GM19099 (cell line): Measurements from ENCODE around the gene CLMP.

Source experiments
- POLR2A ChIP-seq: IDR thresholded peaks from 3 replicates; pipeline ENCODE4 v1.6.1; 2011; ENCODE audit warnings: low read depth; ENCODE audit not compliant: insufficient read length; ENCODE audit errors: extremely low read depth

The CLMP gene

GRCh38 chr11:123139206-123139605 is 55.8 kb downstream of the CLMP start:
- no peak for TF ChIP-seq POLR2A

DNA sequence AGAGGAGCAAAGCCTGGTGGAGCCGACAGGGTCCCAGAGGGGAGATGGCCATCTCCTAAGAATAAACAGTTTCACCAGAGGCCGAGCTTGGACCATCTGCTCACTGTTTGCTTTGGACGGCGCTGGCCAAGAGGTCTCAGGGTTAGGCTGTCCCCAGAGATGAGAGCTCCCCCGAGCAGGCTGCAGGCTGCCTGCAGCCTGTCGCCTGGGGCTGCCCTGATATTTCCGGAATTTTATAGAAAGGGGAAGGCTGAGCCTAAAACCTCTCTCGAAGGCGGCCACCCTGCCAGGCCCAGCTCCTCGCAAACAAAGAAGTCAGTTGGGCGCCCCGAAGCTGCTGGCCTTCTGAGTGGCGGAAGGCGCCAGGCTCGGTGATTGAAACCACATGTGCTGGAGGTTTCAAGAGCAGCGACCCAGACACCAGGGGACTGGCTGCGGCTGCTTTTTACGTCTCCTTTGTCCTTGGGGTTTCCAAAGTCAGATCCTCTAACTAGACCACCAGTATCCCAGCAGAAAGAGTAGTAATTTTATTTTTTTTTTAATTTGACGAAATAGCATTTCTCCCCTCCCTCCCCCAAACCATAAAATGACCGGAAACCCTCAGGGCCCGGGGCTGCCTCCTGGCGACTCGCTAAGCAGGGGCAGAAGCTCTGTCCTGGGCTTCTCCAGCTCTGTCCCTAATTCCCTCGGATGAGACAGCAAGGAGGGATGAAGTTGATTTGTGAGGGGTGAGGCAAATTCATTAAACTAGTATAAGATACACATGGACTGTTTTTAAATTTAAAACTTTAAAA is 57.4 kb downstream of the CLMP start:
- no peak for TF ChIP-seq POLR2A

GRCh38 chr11:123135863-123136446 is 59.1 kb downstream of the CLMP start:
- TF ChIP-seq POLR2A = no peak

DNA sequence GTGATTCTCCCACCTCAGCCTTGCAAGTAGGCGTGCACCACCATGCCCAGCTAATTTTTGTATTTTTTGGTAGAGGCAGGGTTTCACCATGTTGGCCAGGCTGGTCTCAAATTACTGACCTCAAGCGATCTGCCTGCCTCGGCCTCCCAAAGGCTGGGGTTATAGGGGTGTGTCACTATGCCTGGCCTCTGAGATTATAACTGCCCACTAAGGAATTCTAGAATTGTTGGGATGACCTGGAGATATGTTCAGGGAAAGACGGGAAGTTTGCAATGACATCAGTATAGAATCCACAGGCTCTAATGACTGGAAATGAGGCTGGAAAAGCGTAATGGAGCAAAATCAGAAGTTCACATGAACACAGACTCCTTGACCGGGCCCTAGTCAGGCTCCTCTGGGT is 62.2 kb downstream of the CLMP start:
- no peak for TF ChIP-seq POLR2A

DNA sequence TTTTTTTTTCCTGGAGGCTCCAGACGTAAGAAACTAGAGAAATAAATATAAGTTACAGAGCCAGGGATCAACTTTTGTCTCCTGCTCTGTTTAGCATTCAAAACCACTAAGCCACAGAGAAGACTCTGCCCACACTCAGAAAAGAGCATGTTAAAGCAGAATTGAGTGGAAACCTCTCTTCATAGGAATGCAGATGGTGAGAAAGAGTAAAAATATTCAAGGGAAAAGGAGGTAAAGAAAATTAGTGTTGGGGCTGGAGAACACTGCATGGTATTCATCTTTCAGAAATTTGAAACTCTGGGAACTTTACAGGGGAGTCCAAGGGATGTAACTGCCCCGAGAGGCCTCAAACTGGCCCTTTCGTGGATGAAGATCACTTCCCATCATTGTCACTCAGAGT is 65.1 kb downstream of the CLMP start:
- no peak for TF ChIP-seq POLR2A

DNA sequence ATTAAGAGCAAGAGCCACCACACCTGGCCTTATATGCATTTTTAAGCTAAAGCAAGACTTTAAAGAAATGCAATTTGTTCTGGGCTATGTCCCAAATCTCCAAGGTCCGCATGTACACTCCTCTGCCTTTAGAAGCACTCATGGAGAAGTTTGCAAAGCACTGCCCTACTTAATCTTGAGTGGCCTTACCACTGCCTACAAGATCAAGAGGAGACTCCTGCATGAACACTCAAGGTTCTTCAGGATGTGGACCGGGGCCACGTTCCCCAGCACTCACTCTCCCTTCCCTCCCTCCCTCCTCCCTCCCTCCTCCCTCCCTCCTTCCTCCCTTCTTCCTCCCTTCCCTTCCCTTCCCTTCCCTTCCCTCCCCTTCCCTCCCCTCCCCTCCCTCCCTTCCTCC is 69.9 kb downstream of the CLMP start:
- TF ChIP-seq POLR2A = no peak

DNA sequence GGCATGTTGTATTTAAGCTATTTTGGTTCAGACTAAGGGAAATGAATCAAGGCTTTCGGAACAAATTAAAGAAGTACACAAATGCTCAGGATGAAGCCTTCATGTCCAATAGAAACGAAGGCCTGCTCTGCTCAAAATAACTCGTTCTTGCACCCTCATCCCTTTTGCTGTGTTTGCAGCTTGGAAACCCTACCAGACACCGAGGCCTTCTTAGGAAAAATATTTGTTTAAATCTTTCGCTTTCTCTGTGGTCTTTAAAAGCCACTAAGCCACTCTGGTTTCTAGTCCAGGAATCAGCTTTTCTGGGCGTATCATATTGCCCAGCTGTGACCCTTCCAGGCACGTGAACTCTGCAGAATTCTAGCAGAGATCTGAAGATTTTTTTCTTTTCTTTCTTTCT is 72.2 kb downstream of the CLMP start:
- no peak for TF ChIP-seq POLR2A

DNA sequence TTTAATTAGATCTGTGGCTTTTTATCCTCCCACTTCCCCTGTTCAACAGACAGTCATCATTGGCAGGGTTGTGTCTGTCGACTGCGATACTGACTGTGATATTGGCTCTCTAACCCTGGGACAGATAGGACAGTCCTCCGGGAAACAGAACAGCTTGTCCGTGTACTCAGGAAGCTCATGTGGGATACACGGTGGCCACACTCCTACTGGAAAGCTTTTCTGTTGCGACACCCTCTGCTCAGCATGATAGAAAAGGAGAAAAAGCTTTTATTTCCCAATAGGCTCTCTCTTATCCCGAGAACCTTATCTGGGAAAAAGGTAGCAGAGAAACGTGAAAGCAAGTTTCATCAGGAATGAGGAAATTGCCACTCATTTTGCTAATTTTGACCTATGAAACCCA is 72.7 kb downstream of the CLMP start:
- no peak for TF ChIP-seq POLR2A

GRCh38 chr11:123116486-123116885 is 78.6 kb downstream of the CLMP start:
- TF ChIP-seq POLR2A = no peak

- TF ChIP-seq POLR2A = no peak
Observed at GRCh38 chr11:123111465-123111864, 83.6 kb downstream of the CLMP start.

GRCh38 chr11:123110397-123110796 is 84.7 kb downstream of the CLMP start:
- TF ChIP-seq POLR2A = no peak

- no peak for TF ChIP-seq POLR2A
Observed at GRCh38 chr11:123107945-123108495, 87.0 kb downstream of the CLMP start.

DNA sequence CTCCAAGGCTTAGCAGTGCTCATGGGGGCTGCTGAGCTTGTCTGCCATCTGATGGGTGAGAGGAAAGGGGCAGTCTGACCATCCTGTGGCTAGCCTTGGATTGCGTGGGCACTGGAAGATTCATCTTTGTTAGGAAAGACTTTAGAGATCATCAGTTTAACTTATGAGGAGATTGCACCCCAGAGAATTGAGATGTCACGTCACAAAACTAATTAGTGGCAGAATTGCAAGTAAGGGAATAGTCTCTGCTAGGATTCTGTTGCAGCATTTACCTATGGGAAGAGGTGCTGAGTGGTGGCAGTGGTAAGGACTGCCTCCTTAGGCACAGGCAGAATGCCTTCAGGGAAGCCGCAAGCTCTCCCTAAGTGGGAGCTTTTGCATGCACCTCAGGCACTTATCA is 90.4 kb downstream of the CLMP start:
- no peak for TF ChIP-seq POLR2A

GRCh38 chr11:123103326-123103980 is 91.6 kb downstream of the CLMP start:
- no peak for TF ChIP-seq POLR2A

DNA sequence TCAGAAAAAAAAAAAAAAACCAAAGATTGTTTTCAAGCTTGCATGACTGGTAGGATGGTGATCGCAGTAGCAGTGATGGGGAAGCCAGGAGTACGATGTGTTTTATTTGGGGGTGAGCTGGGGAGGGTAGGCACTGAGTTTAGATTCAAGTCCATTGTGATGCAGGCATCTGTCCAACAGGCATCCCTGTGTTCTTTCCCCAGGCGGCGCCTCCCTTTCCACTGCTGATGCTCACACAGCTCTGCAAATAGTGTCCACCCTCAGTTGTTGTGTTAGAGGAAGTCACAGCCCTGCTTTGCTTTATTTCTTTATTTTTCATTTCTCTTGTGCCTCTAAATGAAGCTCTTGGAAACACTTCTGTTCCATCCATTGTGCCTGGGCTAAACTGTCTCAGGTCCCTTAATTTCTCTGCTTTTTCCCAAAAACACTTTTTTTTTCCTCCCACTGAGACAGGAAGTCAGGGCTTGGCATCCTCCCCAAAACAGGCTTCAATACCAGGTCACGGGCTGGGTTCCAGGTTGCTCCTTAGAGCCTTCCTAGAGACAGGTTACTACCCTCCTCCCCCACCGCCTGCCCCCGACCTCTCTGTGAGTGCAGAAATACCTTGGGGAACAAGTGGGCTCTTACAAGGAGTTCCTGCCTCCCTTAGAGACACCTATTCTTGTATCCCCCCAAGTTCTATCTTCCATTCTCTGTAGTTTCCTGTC is 94.5 kb downstream of the CLMP start:
- TF ChIP-seq POLR2A = no peak

DNA sequence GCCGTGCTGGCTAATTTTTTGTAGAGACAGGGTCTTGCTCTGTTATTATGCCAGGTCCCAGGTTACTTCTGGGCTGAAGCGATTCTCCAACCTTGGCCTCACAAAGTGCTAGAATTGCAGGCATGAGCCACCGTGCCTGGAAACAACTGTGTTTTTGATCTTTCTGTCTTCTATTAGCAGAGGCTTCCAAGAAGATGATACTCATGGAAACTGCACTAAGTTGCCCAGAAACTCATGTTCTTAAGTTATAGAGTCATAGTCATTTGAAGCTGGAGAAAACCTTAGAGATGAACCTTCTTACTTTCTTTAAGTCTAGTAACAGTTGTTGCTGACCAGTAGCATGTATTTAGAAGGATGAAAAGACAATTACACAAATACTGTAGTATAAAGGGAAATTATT is 96.1 kb downstream of the CLMP start:
- TF ChIP-seq POLR2A = no peak

DNA sequence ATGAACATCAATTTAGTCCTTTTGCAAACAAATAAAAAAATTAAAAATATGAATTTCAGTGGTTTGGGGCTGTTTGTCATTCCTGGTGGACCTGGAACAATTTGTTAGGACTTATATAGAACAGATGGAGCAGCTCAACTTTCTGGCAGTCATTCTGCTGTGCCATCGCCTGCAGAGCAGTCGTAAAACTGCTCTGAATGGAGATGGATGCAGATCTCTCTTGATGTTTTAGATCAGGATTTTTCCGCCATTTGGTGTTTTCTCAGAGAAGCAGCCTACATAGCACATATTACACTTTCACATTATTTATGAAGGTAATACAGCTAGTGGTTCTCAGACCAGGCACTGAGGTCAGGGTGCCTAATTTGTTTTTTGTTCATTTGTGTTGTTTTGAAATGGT is 101.3 kb downstream of the CLMP start:
- TF ChIP-seq POLR2A = no peak
